Transverse colon (tissue), 4 donors: Measurements from ENCODE around the gene PRR5L.

ENCODE experiments used
- CTCF ChIP-seq, 5 experiments: fragments of 200-600 bp in 3 of 5; fragments of 450-650 bp in 2 of 5; sonication (generic) in 3 of 5; IDR thresholded peaks; 1 replicate in 2 of 5; 2 replicates in 3 of 5; pipeline ENCODE4 v1.5.1; 2016 to 2017; ENCODE audit warnings: antibody characterized with exemption in 5 of 5, inconsistent platforms in 3 of 5, mild to moderate bottlenecking in 2 of 5, moderate library complexity in 1 of 5
- POLR2A ChIP-seq: fragments of 450-650 bp; IDR thresholded peaks from one replicate; pipeline ENCODE4 v1.6.1; 2016; ENCODE audit warnings: antibody characterized with exemption, mild to moderate bottlenecking, moderate library complexity
- POLR2AphosphoS5 ChIP-seq, 3 donors: sonication (generic); formaldehyde crosslinking; IDR thresholded peaks; one replicate each; pipeline ENCODE4 v1.6.1; 2016; ENCODE audit warnings: antibody characterized with exemption in 3 of 3

DNA sequence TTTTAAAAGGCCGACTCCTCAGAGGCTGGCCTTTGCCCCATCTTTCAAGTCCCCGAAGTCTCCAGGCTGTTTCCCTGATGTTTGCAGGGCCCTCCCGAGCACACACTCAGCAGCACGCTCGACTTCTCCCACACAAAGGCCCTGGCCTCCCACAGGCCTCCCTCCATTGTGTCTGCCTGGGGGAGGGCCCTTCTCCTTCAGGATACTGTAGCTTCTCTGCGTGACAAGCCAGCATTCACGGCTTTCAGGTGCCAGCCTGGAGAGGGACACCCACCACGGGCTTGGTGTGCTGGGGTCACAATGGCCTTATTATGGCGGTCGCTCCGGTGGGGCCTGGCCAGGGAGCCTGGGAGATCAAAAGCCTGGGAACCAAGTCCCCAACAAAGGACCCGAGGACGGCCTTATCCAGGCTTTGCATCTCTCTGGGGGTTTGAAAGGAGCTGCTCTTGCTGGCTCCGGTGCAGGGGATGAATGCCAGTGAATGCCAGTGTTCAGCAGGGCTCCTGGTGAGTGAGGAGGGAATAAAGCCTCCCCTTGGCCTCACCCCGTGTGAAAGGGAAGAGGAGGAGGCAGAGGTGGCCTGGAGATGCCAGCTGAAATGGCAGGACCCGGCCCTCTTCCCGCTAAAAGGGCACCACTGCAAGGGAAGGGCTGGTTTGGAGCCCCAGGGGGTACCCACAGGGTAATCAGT lies 159.0 kb downstream of the PRR5L start:
- TF ChIP-seq CTCF (IDR thresholded peaks at IDR 0.05) (no peak), POLR2AphosphoS5 (IDR thresholded peaks at IDR 0.05) (no peak), POLR2A (no peak)
